HUES6 (cell line): ENCODE data around the gene NOMO2.
"Not testable (repeated sequence)": the region's sequence is repeated elsewhere in the genome, so short reads cannot be mapped to it uniquely, and the experiment has no call there.

ENCODE experiments used
- H3K27ac ChIP-seq: 2 replicates; pipeline ENCODE4 v1.7.0; 2013; ENCODE audit warnings: low read depth, mild to moderate bottlenecking, low read length, inconsistent platforms
- H3K27me3 ChIP-seq: 2 replicates; pipeline ENCODE4 v1.6.1; 2013; ENCODE audit warnings: low read length; ENCODE audit not compliant: control insufficient read depth, insufficient read depth
- H3K36me3 ChIP-seq: 2 replicates; pipeline ENCODE4 v1.6.1; 2013; ENCODE audit warnings: low read length; ENCODE audit not compliant: control insufficient read depth, insufficient read depth
- H3K4me1 ChIP-seq: 2 replicates; pipeline ENCODE4 v1.6.1; 2013; ENCODE audit warnings: low read length; ENCODE audit not compliant: control insufficient read depth, insufficient read depth
- H3K4me3 ChIP-seq: 2 replicates; pipeline ENCODE4 v1.5.1; 2013; ENCODE audit warnings: low read depth, low read length
- H3K9ac ChIP-seq: one replicate; pipeline ENCODE4 v1.6.1; 2013; ENCODE audit warnings: mild to moderate bottlenecking, low read length
- H3K9me3 ChIP-seq: 2 replicates; pipeline ENCODE4 v1.6.1; 2013; ENCODE audit warnings: low read depth, low read length; ENCODE audit not compliant: control insufficient read depth, insufficient read depth

Gene NOMO2

DNA sequence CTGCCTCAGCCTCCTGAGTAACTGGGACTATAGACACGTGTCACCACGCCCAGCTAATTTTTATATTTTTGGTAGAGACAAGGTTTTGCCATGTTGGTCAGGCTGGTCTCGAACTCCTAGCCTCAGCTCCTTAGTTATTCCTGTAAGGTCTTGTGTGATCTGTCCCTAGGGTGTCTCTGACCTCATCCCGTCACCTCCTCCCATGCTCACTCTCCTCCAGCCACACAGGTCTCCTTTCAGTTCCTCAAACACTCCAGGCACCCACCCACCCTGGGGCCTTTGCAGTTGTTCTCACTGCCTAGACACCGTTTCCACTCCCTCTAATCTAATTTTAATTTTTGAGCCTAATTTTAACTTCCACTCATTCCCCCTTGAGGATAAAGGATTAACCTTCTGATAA, 31.1 kb upstream of the NOMO2 start:
- H3K9ac ChIP-seq, H3K4me1 ChIP-seq, H3K4me3 ChIP-seq: not testable (repeated sequence)

DNA sequence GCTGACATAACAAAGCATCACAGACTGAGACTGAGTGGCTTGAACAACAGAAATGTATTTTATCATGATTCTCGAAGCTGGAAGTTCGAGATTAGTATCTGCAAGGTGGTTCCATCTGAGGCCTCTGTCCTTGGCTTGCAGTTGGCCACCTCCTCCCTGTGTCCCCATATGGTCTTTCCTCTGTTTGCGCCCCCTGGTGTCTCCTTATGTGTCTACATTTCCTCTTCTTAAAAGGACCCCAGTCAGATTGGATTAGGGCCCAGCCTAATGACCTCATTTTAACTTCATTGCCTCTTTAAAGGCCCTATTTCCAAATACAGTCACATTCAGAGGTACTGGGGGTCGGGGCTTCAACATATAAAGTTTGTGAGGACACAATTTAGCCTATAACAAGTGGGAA, 30.0 kb upstream of the NOMO2 start:
- not testable (repeated sequence) for H3K27me3 ChIP-seq, H3K27ac ChIP-seq, H3K4me3 ChIP-seq, H3K36me3 ChIP-seq, H3K9me3 ChIP-seq, H3K9ac ChIP-seq, H3K4me1 ChIP-seq

More for the DNA sequence above, 31.1 kb upstream of the NOMO2 start:
- H3K9me3 ChIP-seq, H3K36me3 ChIP-seq, H3K27me3 ChIP-seq, H3K27ac ChIP-seq: not testable (repeated sequence)

DNA sequence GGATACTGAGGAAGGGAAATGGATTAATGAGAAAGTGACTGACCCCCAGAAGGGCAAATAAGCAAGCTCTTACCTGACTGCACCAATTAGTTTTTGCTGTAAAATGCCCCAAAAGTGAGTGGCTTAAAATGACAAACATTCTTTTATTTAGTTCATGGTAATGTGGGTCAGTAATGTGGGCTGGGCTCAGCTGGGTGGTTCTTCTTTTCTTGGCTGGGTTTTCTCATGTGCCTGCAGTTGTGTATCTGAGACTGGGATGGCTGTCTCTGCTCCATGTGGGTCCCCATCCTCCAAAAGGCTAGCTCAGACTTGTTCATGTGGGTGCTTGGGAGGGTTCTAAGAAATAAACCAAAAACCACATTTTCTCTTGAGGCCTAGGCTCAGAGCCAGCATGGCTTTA, 29.5 kb upstream of the NOMO2 start:
- not testable (repeated sequence) for H3K4me3 ChIP-seq, H3K9ac ChIP-seq, H3K9me3 ChIP-seq, H3K4me1 ChIP-seq, H3K27ac ChIP-seq, H3K27me3 ChIP-seq, H3K36me3 ChIP-seq

DNA sequence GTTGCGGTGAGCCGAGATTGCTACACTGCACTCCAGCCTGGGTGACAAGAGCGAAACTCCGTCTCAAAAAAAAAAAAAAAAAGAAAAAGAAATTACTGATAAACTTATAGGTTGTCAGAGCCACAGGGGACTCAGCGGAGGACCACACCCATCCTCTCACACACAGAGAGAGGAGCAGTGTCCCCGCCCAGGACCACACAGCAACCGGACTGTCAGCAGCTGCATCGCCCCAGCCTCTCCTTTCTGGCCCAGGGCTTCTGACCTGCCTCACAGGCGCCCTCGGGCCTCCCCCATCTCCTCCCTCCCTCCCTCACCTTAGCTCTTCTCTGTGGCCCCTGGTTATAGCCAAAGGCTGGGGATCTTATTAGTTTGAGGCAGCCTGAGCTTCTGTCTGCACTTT, 27.9 kb upstream of the NOMO2 start:
- not testable (repeated sequence) for H3K36me3 ChIP-seq, H3K9ac ChIP-seq, H3K27me3 ChIP-seq, H3K9me3 ChIP-seq, H3K27ac ChIP-seq, H3K4me1 ChIP-seq, H3K4me3 ChIP-seq

DNA sequence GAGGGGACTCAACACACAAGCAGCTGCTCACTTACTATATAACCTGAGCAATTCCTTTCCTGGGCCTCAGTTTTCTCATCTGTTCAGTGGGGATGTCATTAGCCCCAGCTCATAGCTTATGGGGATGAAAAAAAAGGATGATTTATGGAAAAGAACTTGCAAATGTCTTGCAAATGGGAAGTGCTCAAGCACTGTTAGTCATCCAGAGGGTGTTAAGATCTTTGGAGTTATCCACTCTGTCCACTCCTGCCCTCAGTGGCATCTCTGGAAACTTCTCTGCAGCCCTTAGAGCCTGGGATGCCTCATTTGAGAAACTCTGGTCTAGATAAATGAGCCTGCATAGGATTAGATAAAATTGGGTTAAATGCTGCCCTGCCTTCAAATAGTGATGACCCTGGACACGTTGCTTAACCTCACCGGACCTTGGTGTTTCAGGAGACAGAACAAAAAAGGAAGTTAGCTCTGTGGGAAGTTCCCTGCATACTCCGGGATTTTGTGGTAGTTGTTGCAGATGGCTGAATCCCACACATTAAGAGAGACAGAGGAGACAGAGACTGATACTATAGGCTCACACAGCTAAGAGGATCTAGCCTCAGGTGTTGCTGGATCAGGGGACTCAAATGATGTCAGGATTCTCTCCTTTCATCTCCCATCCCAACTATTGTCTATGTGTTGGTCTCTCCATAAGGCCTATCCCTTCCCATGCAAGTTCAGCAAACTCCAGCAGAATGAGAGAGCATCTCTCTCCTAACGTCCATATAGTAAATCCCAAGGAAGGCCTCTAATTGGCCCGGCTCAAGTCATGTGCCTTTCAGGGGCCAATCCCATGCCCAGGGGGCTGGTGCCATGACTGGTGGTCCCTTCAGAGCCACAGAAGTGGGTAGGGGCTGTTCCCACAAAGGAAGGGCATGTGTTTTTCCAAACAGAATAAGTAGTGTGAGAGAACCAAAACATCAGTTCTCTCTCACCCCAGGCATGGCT, 25.0 kb upstream of the NOMO2 start:
- H3K27ac ChIP-seq, H3K4me1 ChIP-seq, H3K4me3 ChIP-seq, H3K9me3 ChIP-seq, H3K36me3 ChIP-seq, H3K27me3 ChIP-seq, H3K9ac ChIP-seq: not testable (repeated sequence)

DNA sequence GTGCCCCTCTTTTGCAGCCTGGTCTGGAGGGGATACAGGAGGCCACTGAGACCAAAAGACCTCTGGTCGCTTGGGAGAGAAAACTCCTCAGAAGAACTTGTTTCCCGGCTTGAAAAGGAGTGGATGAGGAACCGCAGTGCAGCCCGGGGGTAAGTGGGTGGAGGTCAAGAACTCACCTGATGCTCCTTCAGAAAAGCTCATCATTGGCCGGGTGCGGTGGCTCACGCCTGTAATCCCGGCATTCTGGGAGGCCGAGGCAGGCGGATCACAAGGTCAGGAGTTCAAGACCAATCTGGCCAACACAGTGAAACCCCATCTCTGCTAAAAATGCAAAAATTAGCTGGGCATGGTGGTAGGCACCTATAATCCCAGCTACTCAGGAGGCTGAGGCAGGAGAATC, 23.9 kb upstream of the NOMO2 start:
- not testable (repeated sequence) for H3K4me3 ChIP-seq, H3K4me1 ChIP-seq, H3K27me3 ChIP-seq, H3K9me3 ChIP-seq, H3K36me3 ChIP-seq, H3K27ac ChIP-seq, H3K9ac ChIP-seq

DNA sequence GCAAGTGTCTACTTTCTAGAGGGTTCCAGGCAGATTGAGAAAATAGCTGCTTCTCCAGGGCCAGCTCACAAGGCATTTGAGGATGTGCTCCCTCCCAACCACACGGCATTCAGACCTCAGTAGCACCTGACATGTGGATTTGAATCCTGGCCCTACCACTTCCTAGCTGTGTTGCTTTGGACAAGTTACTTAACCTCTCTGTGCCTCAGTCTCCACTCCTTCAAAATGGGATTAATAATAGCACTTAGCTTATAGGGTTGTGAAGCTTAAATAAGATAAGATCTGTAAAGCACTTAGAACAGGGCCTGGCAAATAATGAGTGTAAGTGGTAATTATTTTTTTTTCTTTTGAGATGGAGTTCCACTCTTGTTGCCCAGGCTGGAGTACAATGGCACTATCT, 21.0 kb upstream of the NOMO2 start:
- no peak overlapping the region for H3K4me3 ChIP-seq
- H3K27me3 ChIP-seq = no peaks in the 10 kb centered on the region
- no peak overlapping the region for H3K9ac ChIP-seq
- H3K4me1 ChIP-seq = no peaks in the 10 kb centered on the region
- H3K9me3 ChIP-seq = no peaks in the 10 kb centered on the region
- H3K27ac ChIP-seq = no peak overlapping the region
- H3K36me3 ChIP-seq = no peaks in the 10 kb centered on the region

DNA sequence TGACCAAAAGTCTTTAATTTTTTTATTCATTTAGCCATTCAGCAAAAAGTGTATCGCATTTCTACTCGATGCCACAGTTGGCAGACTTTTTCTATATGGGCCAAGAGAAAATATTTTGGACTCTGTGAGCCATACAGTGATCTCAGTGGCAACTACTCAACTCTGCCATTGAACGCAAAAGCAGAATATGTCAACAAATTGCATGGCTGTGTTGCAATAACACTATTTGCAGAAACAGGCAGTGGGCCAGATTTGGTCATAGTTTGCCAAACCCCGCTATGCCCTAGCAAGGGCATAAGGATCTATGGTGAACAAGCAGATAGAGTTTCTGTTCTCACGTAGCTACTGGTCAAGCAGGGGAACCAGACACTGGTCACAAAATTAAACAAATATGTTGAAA, 18.5 kb upstream of the NOMO2 start:
- not testable (repeated sequence) for H3K9ac ChIP-seq, H3K27ac ChIP-seq

DNA sequence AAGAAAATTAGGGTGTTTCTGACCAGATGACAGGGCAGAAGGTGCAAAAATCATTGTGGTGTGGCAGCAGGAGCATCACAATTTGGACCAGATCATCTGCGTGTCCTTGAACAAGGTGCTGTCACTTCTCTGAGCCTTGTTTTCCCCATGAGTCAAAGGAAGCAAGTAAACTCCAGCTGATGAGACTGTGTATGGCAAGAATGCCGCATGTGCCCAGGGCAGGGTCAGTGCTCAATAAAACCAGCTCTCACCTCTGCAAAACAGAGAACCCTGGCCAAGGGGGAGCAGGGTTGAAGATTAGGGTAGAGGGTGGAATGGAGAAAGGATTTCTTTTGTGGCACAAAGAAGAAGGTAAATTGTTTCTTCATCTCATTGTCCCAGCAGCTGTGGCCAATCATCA, 17.4 kb upstream of the NOMO2 start:
- H3K9me3 ChIP-seq, H3K36me3 ChIP-seq: not testable (repeated sequence)

More for the DNA sequence above, 18.5 kb upstream of the NOMO2 start:
- not testable (repeated sequence) for H3K4me3 ChIP-seq, H3K36me3 ChIP-seq, H3K27me3 ChIP-seq, H3K4me1 ChIP-seq, H3K9me3 ChIP-seq

DNA sequence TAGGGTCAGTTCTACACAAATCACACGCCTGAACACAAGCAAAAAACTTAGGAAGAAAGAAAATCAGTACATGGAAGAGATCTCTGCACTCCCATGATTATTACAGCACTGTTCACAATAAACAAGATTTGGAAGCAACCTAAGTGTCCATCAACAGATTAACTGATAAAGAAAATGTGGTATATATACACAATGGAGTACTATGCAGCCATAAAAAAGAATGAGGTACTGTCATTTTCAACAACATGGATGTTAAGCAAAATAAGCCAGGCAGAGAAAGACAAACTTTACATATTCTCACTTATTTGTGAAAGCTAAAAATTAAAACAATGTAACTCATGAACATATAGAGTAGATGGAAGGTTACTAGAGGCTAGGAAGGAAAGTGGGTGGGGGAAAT, 16.0 kb upstream of the NOMO2 start:
- H3K36me3 ChIP-seq, H3K9me3 ChIP-seq, H3K9ac ChIP-seq, H3K4me3 ChIP-seq, H3K27me3 ChIP-seq, H3K27ac ChIP-seq, H3K4me1 ChIP-seq: not testable (repeated sequence)

More for the DNA sequence above, 17.4 kb upstream of the NOMO2 start:
- H3K4me1 ChIP-seq, H3K4me3 ChIP-seq, H3K9ac ChIP-seq, H3K27ac ChIP-seq, H3K27me3 ChIP-seq: not testable (repeated sequence)

DNA sequence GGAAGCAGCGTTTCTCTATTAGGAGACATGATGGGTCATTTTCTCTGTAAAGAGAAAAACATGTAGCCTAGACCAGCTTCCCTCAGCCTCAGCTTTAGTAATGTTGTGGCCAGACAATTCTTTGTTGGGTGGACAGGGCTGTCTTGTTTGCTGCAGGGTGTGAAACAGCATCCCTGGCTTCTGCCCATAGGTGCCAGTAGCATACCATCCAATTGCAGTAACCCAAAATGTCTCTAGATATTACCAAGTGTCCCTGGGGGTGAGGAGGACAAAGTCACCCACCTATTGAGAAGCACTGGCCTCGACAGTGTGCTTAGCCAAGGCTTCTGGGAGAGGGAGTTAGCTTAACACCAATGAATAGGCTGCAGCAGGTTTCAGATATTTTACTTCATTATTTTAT, 14.0 kb upstream of the NOMO2 start:
- H3K9ac ChIP-seq, H3K4me1 ChIP-seq, H3K27me3 ChIP-seq, H3K4me3 ChIP-seq, H3K9me3 ChIP-seq, H3K27ac ChIP-seq, H3K36me3 ChIP-seq: not testable (repeated sequence)
